Nephron progenitor cell (in vitro differentiated cells): ENCODE measurements around the gene SHROOM3.

Experiments
- DNase-seq: peaks from one replicate; pipeline ENCODE4 v3.0.0; 2021
- H3K27ac Mint-ChIP-seq: 2 replicates; pipeline ENCODE4 v1.8.0; 2021; ENCODE audit warnings: mild to moderate bottlenecking, moderate library complexity, mixed read lengths
- H3K27me3 Mint-ChIP-seq: 2 replicates; pipeline ENCODE4 v1.8.0; 2021; ENCODE audit warnings: mild to moderate bottlenecking, low read depth, mixed read lengths; ENCODE audit not compliant: poor library complexity
- H3K36me3 Mint-ChIP-seq: 2 replicates; pipeline ENCODE4 v1.8.0; 2021; ENCODE audit warnings: low read depth, mixed read lengths
- H3K4me1 Mint-ChIP-seq: 2 replicates; pipeline ENCODE4 v1.8.0; 2021; ENCODE audit warnings: mixed read lengths
- H3K4me3 Mint-ChIP-seq: 2 replicates; pipeline ENCODE4 v1.8.0; 2021; ENCODE audit warnings: mild to moderate bottlenecking, moderate library complexity, mixed read lengths
- H3K9me3 Mint-ChIP-seq: 2 replicates; pipeline ENCODE4 v1.8.0; 2021; ENCODE audit warnings: mild to moderate bottlenecking, moderate library complexity, mixed read lengths
- CTCF ChIP-seq: fragments of 200-600 bp; sonication (generic); IDR thresholded peaks from 2 replicates; pipeline ENCODE4 v1.5.0; 2021; ENCODE audit warnings: antibody characterized with exemption

Gene SHROOM3

GRCh38 chr4:76762137-76763130 lies 327.4 kb downstream of the SHROOM3 start:
- Mint-ChIP-seq H3K27me3 (no peaks in the 10 kb centered on the region), H3K36me3 (peaks cover 93% of the 10 kb centered on the region), H3K4me3 (no peak overlapping the region), H3K27ac (peak overlapping the region; percentile 25), H3K4me1 (peaks cover 67% of the 10 kb centered on the region), H3K9me3 (no peaks in the 10 kb centered on the region)
- no peak for TF ChIP-seq CTCF
- no peak for DNase-seq

GRCh38 chr4:76764251-76764650 lies 329.2 kb downstream of the SHROOM3 start:
- peaks cover 69% of the 10 kb centered on the region for H3K4me1 Mint-ChIP-seq
- H3K27me3 Mint-ChIP-seq, result no peaks in the 10 kb centered on the region
- no peak overlapping the region for H3K4me3 Mint-ChIP-seq
- peak overlapping the region; percentile 89 for H3K27ac Mint-ChIP-seq
- peaks cover 90% of the 10 kb centered on the region for H3K36me3 Mint-ChIP-seq
- no peak for TF ChIP-seq CTCF
- no peak for DNase-seq
- no peaks in the 10 kb centered on the region for H3K9me3 Mint-ChIP-seq

GRCh38 chr4:76765473-76766183 lies 330.6 kb downstream of the SHROOM3 start:
- Mint-ChIP-seq H3K36me3 (peaks cover 92% of the 10 kb centered on the region), H3K4me3 (no peak overlapping the region), H3K27me3 (no peaks in the 10 kb centered on the region), H3K4me1 (peaks cover 63% of the 10 kb centered on the region), H3K27ac (no peak overlapping the region), H3K9me3 (no peaks in the 10 kb centered on the region)
- no peak for DNase-seq
- TF ChIP-seq CTCF, result no peak

GRCh38 chr4:76767983-76768382 lies 333.0 kb downstream of the SHROOM3 start:
- peaks cover 4% of the 10 kb centered on the region for H3K27me3 Mint-ChIP-seq

GRCh38 chr4:76772498-76773106 lies 337.6 kb downstream of the SHROOM3 start:
- Mint-ChIP-seq H3K9me3 (peaks cover 37% of the 10 kb centered on the region), H3K27ac (peak overlapping the region; percentile 89), H3K4me3 (no peak overlapping the region), H3K27me3 (peaks cover 5% of the 10 kb centered on the region), H3K4me1 (peaks cover 37% of the 10 kb centered on the region), H3K36me3 (peaks cover 98% of the 10 kb centered on the region)
- no peak for TF ChIP-seq CTCF
- DNase-seq, result no peak

More at GRCh38 chr4:76767983-76768382, 333.0 kb downstream of the SHROOM3 start:
- Mint-ChIP-seq H3K4me1 (peaks cover 58% of the 10 kb centered on the region), H3K9me3 (no peaks in the 10 kb centered on the region), H3K36me3 (peaks cover 92% of the 10 kb centered on the region), H3K27ac (peak overlapping the region; percentile 11), H3K4me3 (no peak overlapping the region)
- DNase-seq, result no peak
- TF ChIP-seq CTCF, result no peak
